ENCODE measurements around the gene U2AF1L4.

Gene U2AF1L4

GRCh38 chr19:35748106-35749020 is 3.1 kb upstream of the U2AF1L4 start, which contains the start of gene LIN37:
TSS of gene LIN37 (plus strand) at chr19:35748576. CDS start at chr19:35748725, 149 bp downstream.
- peaks cover 22 to 51% of the 10 kb centered on the region in 2 donors for H3K4me1 Mint-ChIP-seq
- ATAC-seq (replicated peaks) (peak; percentile 73 to 76), DNase-seq (peak; percentile 98)
- H3K36me3 Mint-ChIP-seq, result peaks cover 19 to 36% of the 10 kb centered on the region in 2 donors
- peaks cover 0 to 1% of the 10 kb centered on the region in 2 donors for H3K9me3 Mint-ChIP-seq
- H3K4me3 Mint-ChIP-seq, result peak within 1 kb of the TSS; percentile 95 to 97
- peak within 1 kb of the TSS; percentile 97 for H3K27ac Mint-ChIP-seq
- H3K27me3 Mint-ChIP-seq, result no peaks in the 10 kb centered on the region

DNA sequence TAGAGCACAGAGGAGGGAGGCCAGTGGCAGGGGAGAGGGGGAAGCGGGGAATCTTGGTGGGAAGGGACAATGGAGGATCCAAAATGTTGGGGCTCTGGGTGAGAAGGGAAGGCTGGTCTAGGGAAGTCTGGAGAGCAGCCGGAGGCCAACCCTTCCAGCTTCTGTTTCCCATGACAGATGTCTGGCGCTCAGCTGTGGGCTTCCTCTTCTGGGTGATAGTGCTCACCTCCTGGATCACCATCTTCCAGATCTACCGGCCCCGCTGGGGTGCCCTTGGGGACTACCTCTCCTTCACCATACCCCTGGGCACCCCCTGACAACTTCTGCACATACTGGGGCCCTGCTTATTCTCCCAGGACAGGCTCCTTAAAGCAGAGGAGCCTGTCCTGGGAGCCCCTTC is 1.3 kb upstream of the U2AF1L4 start:
- H3K9me3 Mint-ChIP-seq, result peaks cover 0 to 1% of the 10 kb centered on the region in 2 donors
- ATAC-seq (replicated peaks), result no peak
- H3K36me3 Mint-ChIP-seq, result peaks cover 24 to 32% of the 10 kb centered on the region in 2 donors
- H3K27me3 Mint-ChIP-seq, result no peaks in the 10 kb centered on the region
- peaks cover 31 to 65% of the 10 kb centered on the region in 2 donors for H3K4me1 Mint-ChIP-seq
- no peak for DNase-seq
- H3K4me3 Mint-ChIP-seq, result peak overlapping the region; percentile 96 to 98
- peak overlapping the region; percentile 100 for H3K27ac Mint-ChIP-seq

DNA sequence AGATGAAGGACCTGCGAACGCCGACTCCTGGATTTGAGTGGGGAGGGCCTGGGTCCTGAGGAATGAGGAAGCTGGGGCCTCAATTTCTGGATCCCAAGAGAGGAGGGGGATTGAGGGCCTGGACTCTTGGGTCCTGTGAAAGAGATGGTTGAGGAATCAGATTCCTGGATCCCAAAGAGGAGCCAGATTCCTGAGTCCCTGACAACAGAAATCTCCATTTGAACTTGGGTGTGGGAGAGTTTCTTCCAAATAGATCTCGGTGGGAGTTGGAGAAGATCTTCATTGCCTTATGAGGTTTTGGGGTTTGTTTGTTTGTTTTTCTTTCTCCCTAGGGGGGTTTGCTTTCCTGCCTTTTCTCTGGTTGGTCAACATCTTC is 857 bp upstream of the U2AF1L4 start:
- Mint-ChIP-seq H3K27me3 (no peaks in the 10 kb centered on the region), H3K9me3 (peaks cover 0 to 1% of the 10 kb centered on the region in 2 donors), H3K27ac (peak overlapping the region; percentile 100), H3K36me3 (peaks cover 25 to 33% of the 10 kb centered on the region in 2 donors), H3K4me1 (peaks cover 31 to 65% of the 10 kb centered on the region in 2 donors), H3K4me3 (peak overlapping the region; percentile 96 to 98)
- DNase-seq, result no peak
- ATAC-seq (replicated peaks), result no peak

GRCh38 chr19:35744430-35745327 is 539 bp downstream of the U2AF1L4 start:
- Mint-ChIP-seq H3K4me1 (peaks cover 32 to 68% of the 10 kb centered on the region in 2 donors), H3K36me3 (peaks cover 33 to 43% of the 10 kb centered on the region in 2 donors), H3K9me3 (peaks cover 0 to 1% of the 10 kb centered on the region in 2 donors), H3K27ac (peak overlapping the region; percentile 100), H3K4me3 (peak overlapping the region; percentile 96 to 98), H3K27me3 (no peaks in the 10 kb centered on the region)
- DNase-seq, result peak; percentile 92
- ATAC-seq (replicated peaks), result peak; percentile 52 to 58

- H3K4me1 Mint-ChIP-seq, result peaks cover 33 to 68% of the 10 kb centered on the region in 2 donors
Measured at GRCh38 chr19:35743640-35744429, 1.4 kb downstream of the U2AF1L4 start.

DNA sequence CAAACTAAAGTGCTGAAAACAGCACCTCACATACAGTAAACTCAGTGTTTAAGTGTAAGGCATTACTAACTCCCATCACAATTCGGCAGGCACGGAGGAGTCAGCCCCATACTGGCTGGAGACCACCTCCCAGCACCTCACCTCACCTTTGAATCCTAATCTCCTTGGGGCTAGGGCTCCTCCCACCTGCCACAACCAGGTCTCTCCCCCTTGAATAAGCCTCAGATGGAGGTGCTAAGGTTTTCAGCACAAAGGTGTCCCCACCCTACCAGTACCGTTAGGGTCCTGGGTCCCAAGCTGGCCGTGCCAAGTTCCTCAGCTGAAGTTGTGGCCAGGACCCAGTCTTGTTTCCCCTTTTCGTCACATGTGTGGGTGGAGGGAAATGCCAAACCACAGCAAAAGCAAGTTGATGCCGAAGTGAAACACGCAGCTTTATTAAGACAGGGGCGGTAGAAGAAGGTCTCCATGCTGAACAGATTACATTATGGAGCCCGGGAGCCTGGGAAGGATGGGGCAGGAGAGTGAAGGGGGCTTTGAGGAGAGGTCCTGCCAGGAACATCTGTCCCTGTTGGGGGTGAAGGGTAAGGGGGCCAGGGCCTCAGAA is 3.0 kb downstream of the U2AF1L4 start, which contains the start of gene IGFLR1:
Gene IGFLR1, minus strand, starts transcription at position 332 of the 604 bp plus-strand sequence. CDS start 1,272 bp downstream, outside the sequence.
- Mint-ChIP-seq H3K9me3 (no peaks in the 10 kb centered on the region), H3K36me3 (peaks cover 42 to 63% of the 10 kb centered on the region in 2 donors), H3K4me3 (peak within 1 kb of the TSS; percentile 96 to 98), H3K27me3 (no peaks in the 10 kb centered on the region), H3K27ac (peak within 1 kb of the TSS; percentile 98), H3K4me1 (peaks cover 37 to 71% of the 10 kb centered on the region in 2 donors)
- peak; percentile 37 to 41 for ATAC-seq (replicated peaks)
- DNase-seq, result peak; percentile 90

More at GRCh38 chr19:35743640-35744429, 1.4 kb downstream of the U2AF1L4 start:
- no peaks in the 10 kb centered on the region for H3K27me3 Mint-ChIP-seq
- H3K4me3 Mint-ChIP-seq, result peak overlapping the region; percentile 96 to 98
- peak overlapping the region; percentile 100 for H3K27ac Mint-ChIP-seq
- peaks cover 0 to 1% of the 10 kb centered on the region in 2 donors for H3K9me3 Mint-ChIP-seq
- no peak for ATAC-seq (replicated peaks)
- no peak for DNase-seq
- peaks cover 34 to 51% of the 10 kb centered on the region in 2 donors for H3K36me3 Mint-ChIP-seq

DNA sequence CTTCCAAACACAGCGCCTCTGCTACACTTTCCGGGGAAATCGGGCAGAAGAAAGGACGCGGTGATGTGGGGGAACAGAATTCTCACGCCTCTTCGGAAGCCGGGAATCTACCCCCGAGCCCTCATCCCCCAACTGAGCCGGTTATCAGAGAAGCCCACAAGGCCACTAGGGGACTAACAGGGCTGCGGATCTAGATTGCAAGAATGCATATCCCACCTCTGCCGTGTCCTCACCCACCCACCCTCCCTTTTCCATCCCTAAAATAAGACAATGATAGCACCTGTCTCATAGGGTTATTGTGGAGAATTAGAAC is 4.1 kb downstream of the U2AF1L4 start:
- peaks cover 50 to 73% of the 10 kb centered on the region in 2 donors for H3K36me3 Mint-ChIP-seq
- H3K27me3 Mint-ChIP-seq, result no peaks in the 10 kb centered on the region
- H3K9me3 Mint-ChIP-seq, result no peaks in the 10 kb centered on the region
- ATAC-seq (replicated peaks) (no peak), DNase-seq (no peak)
- peak overlapping the region; percentile 96 to 98 for H3K4me3 Mint-ChIP-seq
- H3K4me1 Mint-ChIP-seq, result peaks cover 43 to 73% of the 10 kb centered on the region in 2 donors
- H3K27ac Mint-ChIP-seq, result peak overlapping the region; percentile 98

DNA sequence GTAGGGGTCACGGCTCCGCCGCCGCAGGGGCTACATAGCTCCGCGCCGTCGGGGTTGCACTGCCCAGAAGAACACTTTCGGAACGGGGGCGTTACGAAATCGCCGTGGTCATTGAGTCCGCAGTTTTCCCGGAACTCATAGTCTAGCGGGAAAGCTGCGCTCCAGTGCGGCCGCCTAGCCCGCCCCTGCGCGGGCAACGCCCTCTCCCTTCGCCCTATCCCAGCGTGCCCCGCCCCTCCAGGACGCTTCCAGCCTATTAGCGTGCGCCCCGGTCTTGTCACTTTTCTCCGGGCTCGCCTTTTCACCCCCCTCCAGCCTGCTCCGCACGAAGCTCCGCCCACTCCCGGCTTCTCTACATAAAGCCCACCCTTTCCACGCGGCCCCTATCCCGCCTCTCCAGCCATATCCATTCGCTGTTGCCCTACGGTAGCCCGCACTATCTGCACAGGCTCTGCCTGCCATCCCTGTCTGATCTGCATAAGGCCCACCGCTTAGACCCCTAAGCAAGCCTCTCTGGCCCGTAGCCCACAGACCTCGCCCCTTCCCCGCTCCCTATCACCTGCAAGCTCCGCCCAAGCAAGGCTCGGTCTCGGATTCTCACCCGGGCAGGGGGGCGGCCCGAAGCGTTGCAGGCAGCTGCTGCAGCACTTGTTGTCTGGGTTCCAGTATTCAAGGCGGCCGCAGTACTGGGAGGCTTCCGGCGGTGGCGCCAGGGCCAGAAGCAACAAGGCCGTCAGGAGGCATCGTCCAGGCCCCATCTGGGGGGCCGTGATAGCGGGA is 4.6 kb downstream of the U2AF1L4 start:
- H3K4me1 Mint-ChIP-seq, result peaks cover 41 to 71% of the 10 kb centered on the region in 2 donors
- H3K4me3 Mint-ChIP-seq, result peak overlapping the region; percentile 96 to 97
- peak; percentile 66 to 67 for ATAC-seq (replicated peaks)

DNA sequence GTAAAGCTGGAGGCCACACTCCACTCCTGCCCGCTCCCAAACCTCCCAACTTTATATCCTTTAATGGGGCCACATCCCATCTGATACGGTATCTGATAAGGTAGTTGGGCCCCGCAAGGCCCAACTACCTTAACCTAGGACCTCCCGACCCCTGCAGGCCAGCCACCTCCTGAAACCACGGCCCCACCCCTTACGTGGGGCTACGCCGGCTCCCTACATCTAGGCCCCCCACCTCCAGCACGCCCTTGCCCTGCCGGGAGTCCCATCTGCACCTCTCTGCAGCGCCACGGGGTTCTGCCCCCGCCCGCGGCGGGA is 5.2 kb downstream of the U2AF1L4 start:
- no peak for DNase-seq
- peak; percentile 8 to 10 for ATAC-seq (replicated peaks)
- H3K4me1 Mint-ChIP-seq, result peaks cover 44 to 73% of the 10 kb centered on the region in 2 donors
- H3K36me3 Mint-ChIP-seq, result peaks cover 55 to 74% of the 10 kb centered on the region in 2 donors
- H3K27me3 Mint-ChIP-seq, result no peaks in the 10 kb centered on the region
- peak overlapping the region; percentile 98 for H3K27ac Mint-ChIP-seq
- no peaks in the 10 kb centered on the region for H3K9me3 Mint-ChIP-seq
- H3K4me3 Mint-ChIP-seq, result peak overlapping the region; percentile 96 to 97

More for the DNA sequence above, 4.6 kb downstream of the U2AF1L4 start:
- Mint-ChIP-seq H3K27ac (peak overlapping the region; percentile 98), H3K36me3 (peaks cover 51 to 72% of the 10 kb centered on the region in 2 donors), H3K9me3 (no peaks in the 10 kb centered on the region), H3K27me3 (no peaks in the 10 kb centered on the region)
- peak; percentile 95 for DNase-seq

GRCh38 chr19:35739275-35740107 is 5.7 kb downstream of the U2AF1L4 start:
- peaks cover 60 to 76% of the 10 kb centered on the region in 2 donors for H3K36me3 Mint-ChIP-seq

DNA sequence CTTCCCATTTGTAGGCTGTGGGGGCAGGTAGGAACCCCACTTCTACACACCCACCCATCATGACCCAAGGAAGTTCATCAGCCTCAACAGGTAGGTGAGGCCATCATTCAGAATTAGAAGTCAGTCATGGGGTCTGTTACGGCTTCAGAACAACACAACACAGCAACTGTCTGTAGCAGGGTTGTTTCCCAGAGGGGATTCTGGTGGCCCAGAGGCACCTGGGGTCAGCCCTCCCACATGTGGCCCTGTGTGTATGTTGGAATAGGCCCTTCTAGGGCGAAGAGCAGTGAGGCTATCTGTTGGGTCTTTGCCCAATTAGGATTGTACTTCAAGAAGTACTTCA is 6.4 kb downstream of the U2AF1L4 start:
- ATAC-seq (replicated peaks) (no peak), DNase-seq (no peak)
- H3K4me1 Mint-ChIP-seq, result peaks cover 43 to 78% of the 10 kb centered on the region in 2 donors
- H3K36me3 Mint-ChIP-seq, result peaks cover 62 to 76% of the 10 kb centered on the region in 2 donors
- H3K4me3 Mint-ChIP-seq, result peak overlapping the region; percentile 40 to 57
- peak overlapping the region; percentile 92 for H3K27ac Mint-ChIP-seq
- no peaks in the 10 kb centered on the region for H3K9me3 Mint-ChIP-seq
- H3K27me3 Mint-ChIP-seq, result no peaks in the 10 kb centered on the region

More at GRCh38 chr19:35739275-35740107, 5.7 kb downstream of the U2AF1L4 start:
- H3K27me3 Mint-ChIP-seq, result no peaks in the 10 kb centered on the region
- no peaks in the 10 kb centered on the region for H3K9me3 Mint-ChIP-seq
- peaks cover 44 to 78% of the 10 kb centered on the region in 2 donors for H3K4me1 Mint-ChIP-seq
- no peak for DNase-seq
- H3K27ac Mint-ChIP-seq, result peak overlapping the region; percentile 73
- H3K4me3 Mint-ChIP-seq, result peak overlapping the region; percentile 96 to 97
- ATAC-seq (replicated peaks), result no peak

All from stimulated activated naive B cell treated with anti-CD40 and anti-IgM and Interleukin-4, amounts not matched to agents 10 μg/mL and 1 μg/mL and 100 μg/mL, for 72 hours (primary cell).